Measurements from ENCODE around the gene IRGQ.
A peak's percentile ranks its signal among the peaks of the same experiment; 100 is the strongest.
"Not testable (repeated sequence)": the region's sequence is repeated elsewhere in the genome, so short reads cannot be mapped to it uniquely, and the experiment has no call there.

Gene IRGQ

GRCh38 chr19:43639519-43640423, 43.8 kb upstream of the IRGQ start, which contains the start of gene CADM4:
TSS of gene CADM4 (minus strand) at chr19:43639850. CDS start at chr19:43639790, 60 bp downstream.
- peak within 1 kb of the TSS; percentile 45 for H3K4me3 ChIP-seq (ENCODE audit: low read depth, low read length)
- no peak for TF ChIP-seq CTCF (IDR thresholded peaks at IDR 0.05; ENCODE audit: low read depth, low read length)
- in situ Hi-C loops (cut with HindIII; ENCODE audit: low sequenced_read_pairs) = no loop called here
- no peak for DNase-seq (ENCODE audit: low read depth, low spot score)

- peak overlapping the region; percentile 26 for H3K4me3 ChIP-seq (ENCODE audit: low read depth, low read length)
- in situ Hi-C loops (cut with HindIII; ENCODE audit: low sequenced_read_pairs) = no loop called here
- no peak for TF ChIP-seq CTCF (IDR thresholded peaks at IDR 0.05; ENCODE audit: low read depth, low read length)
- DNase-seq (ENCODE audit: low read depth, low spot score) = no peak
These were observed 43.1 kb upstream of the IRGQ start for GRCh38 chr19:43638995-43639518.

- DNase-seq (ENCODE audit: low read depth, low spot score) = no peak
- no peak for TF ChIP-seq CTCF (IDR thresholded peaks at IDR 0.05; ENCODE audit: low read depth, low read length)
- in situ Hi-C loops (cut with HindIII; ENCODE audit: low sequenced_read_pairs) = no loop called here
- no peak overlapping the region for H3K4me3 ChIP-seq (ENCODE audit: low read depth, low read length)
These were observed 42.5 kb upstream of the IRGQ start for GRCh38 chr19:43638214-43638994.

- no peak for TF ChIP-seq CTCF (IDR thresholded peaks at IDR 0.05; ENCODE audit: low read depth, low read length)
- no peak for DNase-seq (ENCODE audit: low read depth, low spot score)
- no peak overlapping the region for H3K4me3 ChIP-seq (ENCODE audit: low read depth, low read length)
- in situ Hi-C loops (cut with HindIII; ENCODE audit: low sequenced_read_pairs) = no loop called here
These were observed 40.3 kb upstream of the IRGQ start for GRCh38 chr19:43636121-43636683.

- H3K4me3 ChIP-seq (ENCODE audit: low read depth, low read length); DNase-seq (ENCODE audit: low read depth, low spot score); in situ Hi-C loops (cut with HindIII; ENCODE audit: low sequenced_read_pairs): not testable (repeated sequence)
These were observed 39.6 kb upstream of the IRGQ start for GRCh38 chr19:43635561-43635940.

GRCh38 chr19:43634872-43635560, 39.1 kb upstream of the IRGQ start:
- no peak for TF ChIP-seq CTCF (IDR thresholded peaks at IDR 0.05; ENCODE audit: low read depth, low read length)
- no peak overlapping the region for H3K4me3 ChIP-seq (ENCODE audit: low read depth, low read length)
- in situ Hi-C loops (cut with HindIII; ENCODE audit: low sequenced_read_pairs) = no loop called here
- DNase-seq (ENCODE audit: low read depth, low spot score) = no peak
